GM18951 (cell line): ENCODE data around the gene NFAT5.
A peak's percentile ranks its signal among the peaks of the same experiment; 100 is the strongest.

Experiments used
- POLR2A ChIP-seq: IDR thresholded peaks from 4 replicates; pipeline ENCODE4 v1.6.1; 2011; ENCODE audit warnings: mild to moderate bottlenecking; ENCODE audit not compliant: insufficient read length, insufficient read depth; ENCODE audit errors: extremely low read depth
- in situ Hi-C: fragments of 300-500 bp; cut with MboI; formaldehyde crosslinking; loops from one replicate; pipeline ENCODE4 v1.12.0; 2022; ENCODE audit warnings: low sequenced_read_pairs, mixed read lengths, inconsistent platforms; ENCODE audit not compliant: unreplicated experiment

The NFAT5 gene

DNA sequence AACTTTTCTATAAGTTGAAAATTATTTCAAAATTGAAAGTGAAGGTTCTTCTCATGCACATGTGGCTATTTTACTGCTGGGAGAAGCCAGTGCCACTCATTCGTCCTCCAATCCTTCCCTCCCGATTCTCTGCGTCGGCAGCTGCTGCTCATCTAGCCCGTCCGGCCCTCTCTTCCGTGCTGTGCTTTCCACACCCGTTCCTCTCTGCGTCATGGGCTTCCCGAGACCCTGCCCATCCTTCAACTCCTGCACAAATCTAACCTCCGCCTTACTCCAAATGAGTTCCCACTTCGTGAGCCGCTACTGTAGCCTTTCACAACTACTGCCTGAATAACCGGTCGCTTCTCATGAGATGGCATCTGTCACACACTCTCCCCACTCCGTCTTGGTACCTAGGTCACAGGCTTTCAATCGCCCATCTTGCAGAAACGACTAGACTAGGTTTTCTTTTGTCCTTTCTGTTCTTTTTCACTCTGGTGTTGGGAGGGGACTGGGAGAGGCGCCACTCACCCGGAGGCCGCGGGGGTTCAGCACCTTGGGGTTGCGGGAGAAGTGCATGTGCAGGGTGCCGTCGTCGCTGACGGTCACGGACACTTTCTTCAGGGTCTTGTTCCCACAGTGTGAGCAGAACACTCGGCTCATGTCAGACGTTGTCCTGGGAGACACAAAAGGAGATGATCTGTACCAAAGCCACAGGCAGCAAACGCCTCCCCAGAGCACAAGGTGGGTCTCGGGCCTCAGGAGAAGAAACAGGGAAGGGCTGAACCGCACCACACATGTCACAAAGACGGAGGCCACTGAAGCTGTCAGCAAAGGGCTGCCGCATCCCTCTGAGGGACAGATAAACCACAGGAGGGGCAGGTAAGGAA lies 178.8 kb downstream of the NFAT5 start:
- TF ChIP-seq POLR2A = no peak
- in situ Hi-C loops = no loop called here

GRCh38 chr16:69745232-69745612 lies 179.5 kb downstream of the NFAT5 start:
- in situ Hi-C loops = no loop called here
- TF ChIP-seq POLR2A = peak; percentile 23

- no peak for TF ChIP-seq POLR2A
- in situ Hi-C loops = no loop called here
Observed at GRCh38 chr16:69745959-69746358, 180.2 kb downstream of the NFAT5 start.

- in situ Hi-C loops = no loop called here
Observed at GRCh38 chr16:69747115-69747514, 181.3 kb downstream of the NFAT5 start.

DNA sequence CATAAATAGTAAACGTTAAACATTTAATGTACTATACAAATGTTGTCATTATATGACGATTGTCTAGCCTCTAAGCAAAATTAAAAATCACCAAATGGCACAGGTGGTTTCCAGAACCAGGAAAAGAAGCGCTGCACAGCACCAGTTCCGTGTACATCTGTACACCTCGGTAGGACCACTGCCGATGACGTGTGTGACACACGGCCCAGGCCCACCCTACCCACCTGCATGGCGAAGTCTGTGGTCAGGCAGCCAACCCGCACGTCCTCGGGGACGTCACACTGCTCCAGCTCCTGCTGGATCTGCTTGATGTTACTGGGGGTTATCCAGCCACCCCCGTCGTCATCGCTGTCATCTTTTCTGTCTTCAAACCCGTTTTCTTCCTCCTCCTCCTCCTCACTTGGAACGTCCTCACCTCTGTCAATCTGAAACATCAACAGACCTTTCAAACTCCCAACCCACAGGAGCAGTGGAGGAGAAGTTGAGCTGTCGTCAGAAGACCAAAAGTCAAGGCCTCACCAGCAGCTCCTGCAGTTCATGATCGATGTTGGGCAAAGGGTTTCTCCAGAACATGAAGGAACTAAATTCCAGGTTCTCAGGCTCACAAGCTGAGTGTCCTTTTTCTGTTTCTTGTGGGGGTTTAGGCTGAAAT lies 183.1 kb downstream of the NFAT5 start:
- in situ Hi-C loops = no loop called here

More at GRCh38 chr16:69747115-69747514, 181.3 kb downstream of the NFAT5 start:
- TF ChIP-seq POLR2A = no peak

DNA sequence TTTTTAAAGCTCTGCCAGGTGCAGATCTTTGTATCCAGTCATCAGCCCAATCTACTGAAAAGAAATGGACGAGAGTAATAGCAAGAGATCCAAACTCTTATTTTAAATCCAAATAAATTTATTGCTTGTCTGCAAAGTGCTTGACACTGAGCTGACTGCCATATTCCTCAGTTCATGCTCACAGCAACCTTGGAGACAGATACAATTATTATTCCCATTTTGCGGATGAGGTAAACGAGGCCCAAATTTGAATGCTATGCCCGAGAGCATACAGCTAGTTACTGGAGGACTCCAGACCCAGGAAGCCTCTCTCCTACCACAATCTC lies 188.3 kb downstream of the NFAT5 start:
- no peak for TF ChIP-seq POLR2A
- in situ Hi-C loops = no loop called here

More for the DNA sequence above, 183.1 kb downstream of the NFAT5 start:
- TF ChIP-seq POLR2A = no peak
